HepG2 (cell line): ENCODE results near the gene KRT3. TPM values are rescaled to one million over a fixed set of nuclear protein-coding genes. Genes with fewer than 3 reads are reported as not detected.

Experiments
- ATAC-seq: fragments of 200-7000 bp; cut with Tn5 transposase; 3 replicates; pipeline ENCODE4 v1.9.1; 2020; ENCODE audit warnings: mild to moderate bottlenecking, moderate library complexity
- BruUV-seq: library from RNA; stranded (reverse); fragments of 400-500 nt; replicated peaks from 2 replicates; lab custom pipeline; 2021; lab: Mats Ljungman, UMichigan
- CTCF ChIA-PET: fragments of 300-600 bp; formaldehyde crosslinking; extraction: SDS; loops from one replicate; lab custom pipeline; 2021; ENCODE audit warnings: low total read pairs, inconsistent platforms, low intra/inter-chr PET ratio; lab: Yijun Ruan, JAX
- POLR2A ChIA-PET: fragments of 350-600 bp; sonication (Branson Sonifier 250); formaldehyde crosslinking; loops from one replicate; lab custom pipeline; 2020; ENCODE audit warnings: antibody characterized with exemption, inconsistent platforms; lab: Yijun Ruan, JAX
- DNase-seq: peaks from one replicate; pipeline ENCODE4 v3.0.0-alpha.2; 2015; ENCODE audit warnings: low spot score
- FAIRE-seq: peaks from 3 replicates; lab custom pipeline; 2011; peaks lifted over from hg19 to GRCh38; lab: Jason Lieb, UNC
- H2AFZ ChIP-seq: one replicate; pipeline ENCODE4 v1.6.1; 2011; ENCODE audit warnings: low read length, inconsistent platforms
- H3K27ac ChIP-seq: fragments of 300-600 bp; 3 replicates; pipeline ENCODE4 v1.8.0; 2011; ENCODE audit warnings: mixed run types, mild to moderate bottlenecking, mixed read lengths, low read length, inconsistent platforms; ENCODE audit not compliant: insufficient read depth; ENCODE audit errors: extremely low read length
- H3K27me3 ChIP-seq, 2 experiments: fragments of 200-600 bp in 1 of 2; 2 replicates in 1 of 2; 3 replicates in 1 of 2; pipeline versions ENCODE4 v1.6.0 to v1.8.0; 2011; ENCODE audit warnings: low read length in 2 of 2, mild to moderate bottlenecking in 2 of 2, moderate library complexity in 2 of 2, inconsistent platforms in 1 of 2; ENCODE audit not compliant: insufficient read depth in 2 of 2, control insufficient read depth in 1 of 2
- H3K36me3 ChIP-seq, 2 experiments: fragments of 200-600 bp in 1 of 2; replicated peaks in 1 of 2; 2 replicates in 1 of 2; 3 replicates in 1 of 2; pipeline versions ENCODE4 v1.5.1 to v1.8.0; 2011; ENCODE audit warnings: low read length in 2 of 2, inconsistent platforms in 1 of 2; ENCODE audit not compliant: insufficient read depth in 2 of 2, control insufficient read depth in 1 of 2
- H3K4me1 ChIP-seq: 2 replicates; pipeline ENCODE4 v1.5.1; 2012; ENCODE audit warnings: low read length, inconsistent platforms; ENCODE audit not compliant: insufficient read depth
- H3K4me2 ChIP-seq: 2 replicates; pipeline ENCODE4 v1.6.0; 2011; ENCODE audit warnings: low read depth, low read length, inconsistent platforms
- H3K4me3 ChIP-seq, 3 experiments: fragments of 200-600 bp in 1 of 3; sonication (generic), shearing (Covaris generic) in 1 of 3; replicated peaks in 1 of 3; 2 replicates each; pipeline ENCODE4 v1.5.1; 2011 to 2016; ENCODE audit warnings: low read length in 3 of 3, inconsistent platforms in 2 of 3, low read depth in 2 of 3, mild to moderate bottlenecking in 2 of 3, control low read depth in 1 of 3, mixed read lengths in 1 of 3; ENCODE audit not compliant: insufficient read depth in 1 of 3
- H3K79me2 ChIP-seq: one replicate; pipeline ENCODE4 v1.6.1; 2011; ENCODE audit warnings: low read length, inconsistent platforms; ENCODE audit not compliant: insufficient read depth
- H3K9ac ChIP-seq: 2 replicates; pipeline ENCODE4 v1.6.0; 2011; ENCODE audit warnings: mild to moderate bottlenecking, low read depth, low read length, inconsistent platforms; ENCODE audit not compliant: insufficient read depth
- H3K9me3 ChIP-seq: 2 replicates; pipeline ENCODE4 v1.5.1; 2012; ENCODE audit warnings: mild to moderate bottlenecking, low read length
- H4K20me1 ChIP-seq: 2 replicates; pipeline ENCODE4 v1.6.0; 2011; ENCODE audit warnings: inconsistent platforms, mild to moderate bottlenecking, low read length, moderate library complexity; ENCODE audit not compliant: insufficient read depth
- ATF1 ChIP-seq: IDR thresholded peaks from 2 replicates; pipeline ENCODE4 v1.6.1; 2016; ENCODE audit warnings: mild to moderate bottlenecking, control low read depth
- EHMT2 ChIP-seq: fragments of 200-600 bp; sonication (generic); IDR thresholded peaks from 2 replicates; pipeline ENCODE4 v1.7.0; 2017; ENCODE audit warnings: antibody characterized with exemption, low read depth, low read length, borderline replicate concordance
- FOXJ3 ChIP-seq: sonication (generic); formaldehyde crosslinking; IDR thresholded peaks from 2 replicates; pipeline ENCODE4 v1.4.0; 2020; ENCODE audit warnings: missing genetic modification reagents, mild to moderate bottlenecking, borderline replicate concordance
- FOXM1 ChIP-seq: sonication (generic); formaldehyde crosslinking; IDR thresholded peaks from 2 replicates; pipeline ENCODE4 v1.5.0; 2020; ENCODE audit warnings: missing genetic modification reagents
- TCF7L2 ChIP-seq: IDR thresholded peaks from 2 replicates; pipeline ENCODE4 v1.6.1; 2011; ENCODE audit warnings: mild to moderate bottlenecking, low read depth, low read length, moderate library complexity
- TP53 ChIP-seq: sonication (generic); formaldehyde crosslinking; conservative IDR thresholded peaks from 2 replicates; pipeline ENCODE4 v1.4.0; 2020; ENCODE audit warnings: missing genetic modification reagents
- ZFYVE20 ChIP-seq: sonication (generic); formaldehyde crosslinking; IDR thresholded peaks from 2 replicates; pipeline ENCODE4 v1.8.0; 2023; ENCODE audit warnings: low read depth, mild to moderate bottlenecking, moderate library complexity, missing genetic modification reagents, borderline replicate concordance
- ZNF17 ChIP-seq: sonication (generic); formaldehyde crosslinking; IDR thresholded peaks from 2 replicates; pipeline ENCODE4 v1.5.0; 2020; ENCODE audit warnings: mild to moderate bottlenecking, missing genetic modification reagents
- ZNF292 ChIP-seq: sonication (generic); formaldehyde crosslinking; IDR thresholded peaks from 2 replicates; pipeline ENCODE4 v1.8.1; 2022; ENCODE audit warnings: mild to moderate bottlenecking, low read depth, missing genetic modification reagents, borderline replicate concordance
- ZNF333 ChIP-seq: sonication (generic); formaldehyde crosslinking; IDR thresholded peaks from 2 replicates; pipeline ENCODE4 v1.4.0; 2020; ENCODE audit warnings: mild to moderate bottlenecking, missing genetic modification reagents, borderline replicate concordance
- ZNF552 ChIP-seq: sonication (generic); formaldehyde crosslinking; IDR thresholded peaks from 2 replicates; pipeline ENCODE4 v1.9.0; 2022; ENCODE audit warnings: missing genetic modification reagents, mild to moderate bottlenecking, borderline replicate concordance
- WGBS: methylation state at CpG from one replicate; pipeline ENCODE4 v1.1.6; 2017; ENCODE audit warnings: low lambda C conversion rate; 5-methylcytosine and 5-hydroxymethylcytosine counted together
- in situ Hi-C: cut with HindIII; loops from 2 replicates; pipeline ENCODE4 v1.10.0; 2017; ENCODE audit warnings: low pct_unique_long_range_greater_than_20kb; ENCODE audit not compliant: extremely low pct_ligation_motif_present
- intact Hi-C: fragments of 100-400 bp; cut with micrococcal nuclease; formaldehyde crosslinking; loops from one replicate; pipeline ENCODE4 v1.10.0; 2022; ENCODE audit not compliant: unreplicated experiment
- polyA plus RNA-seq, 8 experiments: library from polyadenylated mRNA; depleted of rRNA in 3 of 8; stranded (reverse) in 7 of 8; unstranded in 1 of 8; fragments of >200 nt; fragmentation: Illumina TruSeq in 4 of 8; extraction: Trizol in 4 of 8; gene quantifications; 2 replicates each; pipeline versions ENCODE4 v1.2.1 to v1.2.3, GENCODE V29; 2011 to 2016; ENCODE audit warnings: low read depth in 4 of 8, missing spikeins in 1 of 8, mixed read lengths in 1 of 8; ENCODE audit not compliant: insufficient read depth in 1 of 8
- total RNA-seq, 5 experiments: library from RNA; depleted of rRNA; stranded (reverse); fragments of >200 nt; fragmentation: Illumina TruSeq; extraction: Trizol; gene quantifications; 2 replicates each; pipeline ENCODE4 v1.2.3, GENCODE V29; 2016; ENCODE audit warnings: low read depth in 1 of 5
- TF ChIP-seq, protein P1 (sequence below): sonication (generic); formaldehyde crosslinking; IDR thresholded peaks from 2 replicates; pipeline ENCODE4 v1.8.0; 2022; ENCODE audit warnings: missing genetic modification reagents, low read depth, mild to moderate bottlenecking, borderline replicate concordance
- TF ChIP-seq, protein P2 (sequence below): sonication (generic); formaldehyde crosslinking; IDR thresholded peaks from 2 replicates; pipeline ENCODE4 v1.8.0; 2022; ENCODE audit warnings: missing genetic modification reagents, mild to moderate bottlenecking, moderate library complexity, borderline replicate concordance
- TF ChIP-seq, protein P3 (sequence below): sonication (generic); formaldehyde crosslinking; IDR thresholded peaks from 2 replicates; pipeline ENCODE4 v1.8.0; 2022; ENCODE audit warnings: mild to moderate bottlenecking, missing genetic modification reagents, moderate library complexity

Gene KRT3
- total and polyA plus RNA-seq, 2 of the 13 experiments (the other 11 are each of a cell fraction or from before 2014, with no cell fraction given): not detected

DNA sequence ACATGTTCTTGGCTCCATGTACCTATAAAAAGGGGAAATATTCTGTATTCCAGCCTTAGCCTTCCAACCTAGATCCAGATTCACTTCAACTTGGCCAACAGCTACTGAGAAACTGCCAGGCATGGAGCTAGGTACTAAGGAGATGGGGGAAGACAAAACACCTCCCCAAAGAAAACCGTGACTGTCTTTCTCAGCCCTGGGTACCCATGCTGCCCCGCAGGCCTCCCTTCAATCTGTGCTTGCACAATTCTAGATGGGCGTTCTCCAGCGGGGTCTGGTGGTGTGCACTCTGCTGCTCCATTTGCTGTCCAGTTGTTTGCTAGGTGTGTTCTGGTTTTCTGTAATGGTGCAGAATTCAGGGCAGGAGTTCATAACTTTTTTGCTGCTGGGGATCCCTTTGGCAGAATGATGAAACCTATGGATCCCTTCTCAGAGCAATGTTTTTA, 18.8 kb upstream of the KRT3 start:
- FAIRE-seq (no peak), ATAC-seq (no peak), DNase-seq (no peak)
- Histone ChIP-seq H3K9me3 (no peaks in the 10 kb centered on the region), H2AFZ (no peak overlapping the region), H3K36me3 (no peaks in the 10 kb centered on the region), H3K4me2 (no peak overlapping the region), H3K79me2 (no peaks in the 10 kb centered on the region), H3K27me3 (peaks cover 4 to 39% of the 10 kb centered on the region in 2 experiments; a peak in 4 of 5 replicates), H4K20me1 (no peaks in the 10 kb centered on the region), H3K27ac (no peak overlapping the region), H3K4me1 (no peaks in the 10 kb centered on the region), H3K4me3 (no peak overlapping the region), H3K9ac (no peak overlapping the region)
- no TSS peak for BruUV-seq
- intact Hi-C loops (no loop called here), in situ Hi-C loops (no loop called here)
- POLR2A ChIA-PET: no interaction called here
- 0% methylated on average over 3 of the region's 4 CpGs for WGBS
- CTCF ChIA-PET: no interaction called here
- TF ChIP-seq TP53 (CRISPR knock-in tag) (no peak), ZFYVE20 (CRISPR knock-in tag) (no peak), TCF7L2 (no peak), EHMT2 (no peak), ZNF292 (CRISPR knock-in tag) (no peak), ZNF552 (CRISPR knock-in tag) (no peak), ZNF17 (CRISPR knock-in tag) (no peak), ZNF333 (CRISPR knock-in tag) (no peak), FOXJ3 (CRISPR knock-in tag) (no peak), ATF1 (CRISPR knock-in tag) (no peak), FOXM1 (CRISPR knock-in tag) (no peak)
- TF ChIP-seq, protein P1, sequence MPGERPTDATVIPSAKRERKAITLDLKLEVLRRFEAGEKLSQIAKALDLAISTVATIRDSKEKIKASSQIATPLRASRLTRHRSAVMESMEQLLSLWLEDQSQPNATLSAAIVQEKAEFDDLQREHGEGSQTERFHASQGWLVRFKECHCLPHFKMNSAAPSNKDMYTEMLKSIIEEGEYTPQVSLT (CRISPR knock-in tag): no peak
- TF ChIP-seq, protein P2, sequence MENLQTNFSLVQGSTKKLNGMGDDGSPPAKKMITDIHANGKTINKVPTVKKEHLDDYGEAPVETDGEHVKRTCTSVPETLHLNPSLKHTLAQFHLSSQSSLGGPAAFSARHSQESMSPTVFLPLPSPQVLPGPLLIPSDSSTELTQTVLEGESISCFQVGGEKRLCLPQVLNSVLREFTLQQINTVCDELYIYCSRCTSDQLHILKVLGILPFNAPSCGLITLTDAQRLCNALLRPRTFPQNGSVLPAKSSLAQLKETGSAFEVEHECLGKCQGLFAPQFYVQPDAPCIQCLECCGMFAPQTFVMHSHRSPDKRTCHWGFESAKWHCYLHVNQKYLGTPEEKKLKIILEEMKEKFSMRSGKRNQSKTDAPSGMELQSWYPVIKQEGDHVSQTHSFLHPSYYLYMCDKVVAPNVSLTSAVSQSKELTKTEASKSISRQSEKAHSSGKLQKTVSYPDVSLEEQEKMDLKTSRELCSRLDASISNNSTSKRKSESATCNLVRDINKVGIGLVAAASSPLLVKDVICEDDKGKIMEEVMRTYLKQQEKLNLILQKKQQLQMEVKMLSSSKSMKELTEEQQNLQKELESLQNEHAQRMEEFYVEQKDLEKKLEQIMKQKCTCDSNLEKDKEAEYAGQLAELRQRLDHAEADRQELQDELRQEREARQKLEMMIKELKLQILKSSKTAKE (CRISPR knock-in tag): no peak
- TF ChIP-seq, protein P3, sequence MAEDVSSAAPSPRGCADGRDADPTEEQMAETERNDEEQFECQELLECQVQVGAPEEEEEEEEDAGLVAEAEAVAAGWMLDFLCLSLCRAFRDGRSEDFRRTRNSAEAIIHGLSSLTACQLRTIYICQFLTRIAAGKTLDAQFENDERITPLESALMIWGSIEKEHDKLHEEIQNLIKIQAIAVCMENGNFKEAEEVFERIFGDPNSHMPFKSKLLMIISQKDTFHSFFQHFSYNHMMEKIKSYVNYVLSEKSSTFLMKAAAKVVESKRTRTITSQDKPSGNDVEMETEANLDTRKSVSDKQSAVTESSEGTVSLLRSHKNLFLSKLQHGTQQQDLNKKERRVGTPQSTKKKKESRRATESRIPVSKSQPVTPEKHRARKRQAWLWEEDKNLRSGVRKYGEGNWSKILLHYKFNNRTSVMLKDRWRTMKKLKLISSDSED (CRISPR knock-in tag): no peak
